Measurements from ENCODE around the gene SPDYE2. TPM values are rescaled to one million over a fixed set of nuclear protein-coding genes. Genes with fewer than 3 reads are reported as not detected.
"Not testable (repeated sequence)": the region's sequence is repeated elsewhere in the genome, so short reads cannot be mapped to it uniquely, and the experiment has no call there.

SPDYE2 gene
- total RNA-seq, 1 experiment from 2014 or later: not detected

DNA sequence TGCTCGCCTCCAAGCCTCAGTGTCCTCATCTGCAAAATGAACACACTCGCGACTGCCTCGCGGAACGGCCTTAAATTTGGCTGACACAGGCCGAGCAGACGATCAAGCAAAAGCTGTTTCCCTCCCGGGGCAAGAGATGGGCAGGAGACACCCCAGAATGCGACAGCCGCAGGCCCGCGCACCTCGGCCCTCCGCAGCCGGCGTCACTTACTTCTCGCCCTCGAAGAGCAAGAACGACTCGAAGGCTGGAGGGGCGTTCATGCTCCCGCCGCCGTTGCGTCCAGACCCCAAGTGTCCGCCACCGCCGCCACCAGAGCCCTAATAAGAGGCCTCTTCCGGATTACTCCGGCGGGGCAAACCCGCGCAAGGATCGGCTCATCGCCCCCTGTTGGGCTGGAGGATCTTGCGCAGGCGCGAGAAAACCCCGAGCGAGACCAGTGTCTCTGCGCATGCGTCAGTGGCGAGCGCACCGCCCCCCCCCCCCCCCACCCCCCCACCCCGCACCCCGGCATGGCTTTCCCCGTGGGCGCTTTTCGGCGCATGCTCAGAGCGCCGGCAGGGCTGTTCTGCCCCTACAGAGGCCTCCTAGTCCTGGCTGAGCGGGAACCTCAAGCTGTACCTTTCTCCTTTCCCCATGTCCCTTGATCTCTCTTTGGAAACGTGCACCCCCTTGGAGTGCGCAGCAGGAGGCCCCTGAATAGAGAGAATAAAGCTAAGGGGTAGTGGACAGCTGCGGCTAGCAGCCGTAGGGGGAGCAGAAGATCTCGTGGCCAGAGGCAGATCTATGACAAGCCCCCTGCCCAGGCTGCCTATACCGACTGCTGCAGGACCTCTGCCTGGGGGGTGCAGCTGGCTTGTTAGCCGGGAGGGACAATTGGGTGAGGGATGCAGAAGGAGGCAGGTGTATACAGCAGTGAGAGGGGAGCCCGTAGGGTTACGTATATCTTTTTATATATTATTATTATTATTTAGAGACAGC lies 21.5 kb downstream of the SPDYE2 start, which contains the start of gene POLR2J3:
Gene POLR2J3 (minus strand): TSS at position 323 of the 979 bp plus-strand sequence. CDS start 62 bp downstream, at position 261.
- BruUV-seq (replicated peaks); H3K36me3 ChIP-seq (ENCODE audit: insufficient read depth, low read length, poor library complexity, severe bottlenecking); H3K4me1 ChIP-seq (ENCODE audit: insufficient read depth, low read length, poor library complexity, severe bottlenecking); intact Hi-C loops (cut with micrococcal nuclease; ENCODE audit: unreplicated experiment); POLR2A ChIA-PET (ENCODE audit: low non-redundant PET); CTCF ChIA-PET; H3K27me3 ChIP-seq (replicated peaks; ENCODE audit: insufficient read depth, low read depth, low read length, poor library complexity); H3K9me3 ChIP-seq (ENCODE audit: low read depth, low read length, poor library complexity, severe bottlenecking): not testable (repeated sequence)
- TF ChIP-seq, protein P1, sequence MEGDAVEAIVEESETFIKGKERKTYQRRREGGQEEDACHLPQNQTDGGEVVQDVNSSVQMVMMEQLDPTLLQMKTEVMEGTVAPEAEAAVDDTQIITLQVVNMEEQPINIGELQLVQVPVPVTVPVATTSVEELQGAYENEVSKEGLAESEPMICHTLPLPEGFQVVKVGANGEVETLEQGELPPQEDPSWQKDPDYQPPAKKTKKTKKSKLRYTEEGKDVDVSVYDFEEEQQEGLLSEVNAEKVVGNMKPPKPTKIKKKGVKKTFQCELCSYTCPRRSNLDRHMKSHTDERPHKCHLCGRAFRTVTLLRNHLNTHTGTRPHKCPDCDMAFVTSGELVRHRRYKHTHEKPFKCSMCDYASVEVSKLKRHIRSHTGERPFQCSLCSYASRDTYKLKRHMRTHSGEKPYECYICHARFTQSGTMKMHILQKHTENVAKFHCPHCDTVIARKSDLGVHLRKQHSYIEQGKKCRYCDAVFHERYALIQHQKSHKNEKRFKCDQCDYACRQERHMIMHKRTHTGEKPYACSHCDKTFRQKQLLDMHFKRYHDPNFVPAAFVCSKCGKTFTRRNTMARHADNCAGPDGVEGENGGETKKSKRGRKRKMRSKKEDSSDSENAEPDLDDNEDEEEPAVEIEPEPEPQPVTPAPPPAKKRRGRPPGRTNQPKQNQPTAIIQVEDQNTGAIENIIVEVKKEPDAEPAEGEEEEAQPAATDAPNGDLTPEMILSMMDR (conservative IDR thresholded peaks at IDR 0.05; ENCODE audit: low read depth, low read length): peak; percentile 29; the same call in 1 of the 2 replicates
- Histone ChIP-seq H3K27ac (ENCODE audit: low read depth, low read length, poor library complexity, severe bottlenecking) (peak within 1 kb of the TSS; percentile 50), H3K4me3 (ENCODE audit: low read depth, low read length, poor library complexity, severe bottlenecking) (peak within 1 kb of the TSS; percentile 53)
- peak; percentile 87 for DNase-seq (ENCODE audit: low spot score)

DNA sequence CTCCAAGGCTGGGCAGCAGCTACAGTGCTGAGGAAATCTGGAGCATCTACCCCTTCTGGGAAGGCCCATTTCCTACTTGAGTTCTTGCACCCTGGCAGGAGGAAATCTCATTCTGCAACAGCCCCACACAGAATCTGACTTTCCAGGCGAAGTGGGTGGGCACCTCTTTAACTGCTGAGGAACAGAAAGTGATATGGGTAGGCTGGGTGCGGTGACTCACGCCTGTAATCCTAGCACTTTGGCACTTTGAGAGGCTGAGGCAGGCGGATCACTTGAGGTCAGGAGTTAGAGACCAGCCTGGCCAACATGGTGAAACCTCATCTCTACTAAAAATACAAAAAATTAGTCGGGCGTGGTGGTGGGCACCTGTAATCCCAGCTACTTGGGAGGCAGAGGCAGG lies 23.6 kb downstream of the SPDYE2 start:
- H3K27ac ChIP-seq (ENCODE audit: low read depth, low read length, poor library complexity, severe bottlenecking); H3K4me1 ChIP-seq (ENCODE audit: insufficient read depth, low read length, poor library complexity, severe bottlenecking); intact Hi-C loops (cut with micrococcal nuclease; ENCODE audit: unreplicated experiment); POLR2A ChIA-PET (ENCODE audit: low non-redundant PET); H3K4me3 ChIP-seq (ENCODE audit: low read depth, low read length, poor library complexity, severe bottlenecking); DNase-seq (ENCODE audit: low spot score); CTCF ChIA-PET; H3K27me3 ChIP-seq (replicated peaks; ENCODE audit: insufficient read depth, low read depth, low read length, poor library complexity); BruUV-seq (replicated peaks); H3K9me3 ChIP-seq (ENCODE audit: low read depth, low read length, poor library complexity, severe bottlenecking); H3K36me3 ChIP-seq (ENCODE audit: insufficient read depth, low read length, poor library complexity, severe bottlenecking): not testable (repeated sequence)

DNA sequence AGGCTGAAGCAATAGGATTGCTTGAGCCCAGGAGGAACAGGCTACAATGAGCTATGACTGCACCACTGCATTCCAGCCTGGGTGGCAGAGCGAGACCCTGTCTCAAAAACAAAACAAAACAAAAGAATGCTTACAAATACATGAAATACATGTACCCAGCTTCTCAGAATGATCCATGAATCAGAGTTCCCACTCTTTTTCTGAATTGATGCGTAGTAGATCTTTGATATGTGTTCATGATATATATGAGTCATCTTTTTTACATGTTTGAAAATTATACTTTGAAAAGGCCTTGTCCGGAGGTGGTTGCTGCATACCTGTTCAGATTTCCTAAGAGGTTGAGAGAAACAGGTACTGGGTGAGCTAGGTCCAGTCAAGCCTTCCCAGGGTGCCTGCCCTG lies 25.3 kb downstream of the SPDYE2 start:
- BruUV-seq (replicated peaks); DNase-seq (ENCODE audit: low spot score); H3K27me3 ChIP-seq (replicated peaks; ENCODE audit: insufficient read depth, low read depth, low read length, poor library complexity); H3K4me3 ChIP-seq (ENCODE audit: low read depth, low read length, poor library complexity, severe bottlenecking); H3K4me1 ChIP-seq (ENCODE audit: insufficient read depth, low read length, poor library complexity, severe bottlenecking); H3K27ac ChIP-seq (ENCODE audit: low read depth, low read length, poor library complexity, severe bottlenecking); POLR2A ChIA-PET (ENCODE audit: low non-redundant PET); H3K36me3 ChIP-seq (ENCODE audit: insufficient read depth, low read length, poor library complexity, severe bottlenecking); CTCF ChIA-PET; intact Hi-C loops (cut with micrococcal nuclease; ENCODE audit: unreplicated experiment); H3K9me3 ChIP-seq (ENCODE audit: low read depth, low read length, poor library complexity, severe bottlenecking): not testable (repeated sequence)

DNA sequence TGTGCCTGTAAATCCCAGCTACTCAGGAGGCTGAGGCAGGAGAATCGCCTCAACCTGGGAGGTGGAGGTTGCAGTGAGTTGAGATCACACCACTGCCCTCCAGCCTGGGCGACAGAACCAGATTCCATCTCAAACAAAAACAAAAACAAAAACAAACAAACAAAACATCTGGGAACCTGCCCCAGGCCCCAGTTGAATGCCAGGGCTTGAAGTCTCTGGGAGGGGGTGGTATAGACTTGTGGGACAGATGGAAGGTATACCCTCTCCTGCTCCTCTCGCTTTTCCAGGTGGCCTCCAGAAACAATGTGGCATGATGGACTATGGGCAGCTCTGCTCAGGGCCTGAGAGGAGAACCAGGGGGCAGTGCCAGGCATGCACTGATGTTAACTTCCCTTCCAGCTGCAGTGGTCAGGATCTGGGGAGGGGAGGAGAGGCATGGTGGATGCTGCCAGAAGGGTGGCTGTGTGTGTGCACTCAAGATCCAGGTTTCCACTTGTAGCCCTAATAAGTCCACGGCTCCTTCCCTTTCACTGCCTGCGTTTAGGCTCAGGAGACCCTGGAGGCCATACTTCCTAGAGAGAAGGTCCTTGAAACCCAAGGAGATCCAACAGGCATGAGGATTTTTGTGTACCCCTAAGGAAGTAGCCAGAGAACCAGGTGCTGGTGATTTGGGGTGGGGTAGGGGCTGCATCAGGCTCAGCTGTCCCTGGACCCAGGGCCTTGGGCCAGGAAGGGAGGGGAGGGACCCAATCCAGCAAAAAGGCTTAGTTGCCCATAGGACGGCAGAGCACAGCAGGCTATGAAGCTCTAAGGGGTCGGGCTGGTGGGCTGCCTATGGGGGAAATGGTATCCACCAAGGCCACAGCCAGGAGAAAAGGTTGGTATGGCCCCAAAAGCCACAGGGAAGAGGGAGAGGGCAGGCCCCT lies 26.6 kb downstream of the SPDYE2 start:
- not testable (repeated sequence) for H3K4me3 ChIP-seq (ENCODE audit: low read depth, low read length, poor library complexity, severe bottlenecking)

DNA sequence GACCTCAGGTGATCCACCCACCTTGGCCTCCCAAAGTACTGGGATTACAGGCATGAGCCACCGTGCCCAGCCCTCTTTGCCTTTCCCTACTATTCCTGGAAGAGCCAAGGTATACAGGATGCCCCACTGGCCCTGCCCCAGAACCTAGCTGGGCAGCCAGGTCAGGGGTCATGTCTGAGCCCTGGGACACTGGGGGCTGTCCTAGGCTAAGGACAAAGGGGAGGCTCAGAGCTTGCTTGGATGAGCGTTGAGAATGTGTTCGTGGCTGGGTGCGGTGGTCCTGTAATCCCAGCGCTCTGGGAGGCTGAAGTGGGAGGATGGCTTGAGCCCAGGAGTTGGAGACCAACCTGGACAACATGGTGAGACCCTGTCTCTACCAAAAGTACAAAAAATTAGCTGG lies 27.5 kb downstream of the SPDYE2 start:
- H3K36me3 ChIP-seq (ENCODE audit: insufficient read depth, low read length, poor library complexity, severe bottlenecking); H3K9me3 ChIP-seq (ENCODE audit: low read depth, low read length, poor library complexity, severe bottlenecking); H3K27ac ChIP-seq (ENCODE audit: low read depth, low read length, poor library complexity, severe bottlenecking); POLR2A ChIA-PET (ENCODE audit: low non-redundant PET); H3K27me3 ChIP-seq (replicated peaks; ENCODE audit: insufficient read depth, low read depth, low read length, poor library complexity); H3K4me1 ChIP-seq (ENCODE audit: insufficient read depth, low read length, poor library complexity, severe bottlenecking); CTCF ChIA-PET; H3K4me3 ChIP-seq (ENCODE audit: low read depth, low read length, poor library complexity, severe bottlenecking); intact Hi-C loops (cut with micrococcal nuclease; ENCODE audit: unreplicated experiment); DNase-seq (ENCODE audit: low spot score); BruUV-seq (replicated peaks): not testable (repeated sequence)

More for the DNA sequence above, 26.6 kb downstream of the SPDYE2 start:
- H3K9me3 ChIP-seq (ENCODE audit: low read depth, low read length, poor library complexity, severe bottlenecking); BruUV-seq (replicated peaks); H3K36me3 ChIP-seq (ENCODE audit: insufficient read depth, low read length, poor library complexity, severe bottlenecking); DNase-seq (ENCODE audit: low spot score); POLR2A ChIA-PET (ENCODE audit: low non-redundant PET); H3K4me1 ChIP-seq (ENCODE audit: insufficient read depth, low read length, poor library complexity, severe bottlenecking); intact Hi-C loops (cut with micrococcal nuclease; ENCODE audit: unreplicated experiment); CTCF ChIA-PET; H3K27ac ChIP-seq (ENCODE audit: low read depth, low read length, poor library complexity, severe bottlenecking); H3K27me3 ChIP-seq (replicated peaks; ENCODE audit: insufficient read depth, low read depth, low read length, poor library complexity): not testable (repeated sequence)

DNA sequence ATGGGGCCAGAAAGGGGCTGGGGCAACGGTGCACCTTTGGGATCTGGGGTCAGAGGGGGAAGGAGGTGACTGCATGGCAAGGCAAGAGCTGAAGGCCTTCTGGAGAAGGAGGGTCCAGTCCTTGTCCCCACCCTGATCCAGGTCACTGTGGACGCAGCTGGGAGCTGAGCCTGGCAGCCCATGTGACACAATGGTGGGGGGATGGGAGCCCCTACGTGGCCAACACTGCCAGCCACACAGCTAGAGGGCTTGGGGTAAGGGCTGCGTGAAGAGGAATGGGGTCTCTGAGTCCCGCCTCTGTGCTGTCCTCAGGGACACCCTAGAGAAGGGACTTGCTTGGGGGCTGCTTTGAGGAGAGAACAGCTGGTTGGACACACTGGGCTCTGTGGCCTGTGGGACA lies 30.7 kb downstream of the SPDYE2 start:
- POLR2A ChIA-PET (ENCODE audit: low non-redundant PET): not testable (repeated sequence)

More for the DNA sequence above, 30.7 kb downstream of the SPDYE2 start:
- H3K4me3 ChIP-seq (ENCODE audit: low read depth, low read length, poor library complexity, severe bottlenecking); DNase-seq (ENCODE audit: low spot score); H3K27me3 ChIP-seq (replicated peaks; ENCODE audit: insufficient read depth, low read depth, low read length, poor library complexity); intact Hi-C loops (cut with micrococcal nuclease; ENCODE audit: unreplicated experiment); BruUV-seq (replicated peaks); H3K36me3 ChIP-seq (ENCODE audit: insufficient read depth, low read length, poor library complexity, severe bottlenecking); H3K27ac ChIP-seq (ENCODE audit: low read depth, low read length, poor library complexity, severe bottlenecking); H3K4me1 ChIP-seq (ENCODE audit: insufficient read depth, low read length, poor library complexity, severe bottlenecking); H3K9me3 ChIP-seq (ENCODE audit: low read depth, low read length, poor library complexity, severe bottlenecking); CTCF ChIA-PET: not testable (repeated sequence)

All from A673 (cell line).